GM20000 (cell line): ENCODE measurements around the gene MAP1S.

Experiments used
- DNase-seq: peaks from one replicate; pipeline ENCODE4 v3.0.0; 2012; ENCODE audit warnings: low spot score
- TF ChIP-seq, protein P1 (sequence below): IDR thresholded peaks from 2 replicates; pipeline ENCODE4 v1.5.1; 2012; ENCODE audit warnings: mild to moderate bottlenecking, control low read depth; ENCODE audit errors: extremely low read depth, missing control alignments

MAP1S gene

DNA sequence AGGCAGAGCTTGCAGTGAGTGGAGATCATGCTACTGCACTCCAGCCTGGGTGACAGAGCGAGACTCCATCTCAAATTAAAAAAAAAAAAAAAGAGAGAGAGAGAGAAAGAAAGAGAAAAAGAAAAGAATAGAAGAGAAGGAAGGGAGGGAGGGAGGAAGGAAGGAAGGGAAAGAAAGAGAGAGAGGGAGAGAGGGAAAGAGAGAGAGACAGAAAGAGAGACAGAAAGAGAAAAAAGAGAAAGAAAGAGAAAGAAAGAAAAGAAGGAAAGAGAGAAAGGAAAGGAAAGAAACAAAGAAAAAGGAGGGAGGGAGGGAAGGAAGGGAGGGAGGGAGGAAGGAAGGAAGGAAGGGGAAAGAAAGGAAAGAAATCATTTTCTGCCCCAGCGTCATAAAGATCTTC is 24.1 kb upstream of the MAP1S start:
- no peak for DNase-seq
- TF ChIP-seq, protein P1, sequence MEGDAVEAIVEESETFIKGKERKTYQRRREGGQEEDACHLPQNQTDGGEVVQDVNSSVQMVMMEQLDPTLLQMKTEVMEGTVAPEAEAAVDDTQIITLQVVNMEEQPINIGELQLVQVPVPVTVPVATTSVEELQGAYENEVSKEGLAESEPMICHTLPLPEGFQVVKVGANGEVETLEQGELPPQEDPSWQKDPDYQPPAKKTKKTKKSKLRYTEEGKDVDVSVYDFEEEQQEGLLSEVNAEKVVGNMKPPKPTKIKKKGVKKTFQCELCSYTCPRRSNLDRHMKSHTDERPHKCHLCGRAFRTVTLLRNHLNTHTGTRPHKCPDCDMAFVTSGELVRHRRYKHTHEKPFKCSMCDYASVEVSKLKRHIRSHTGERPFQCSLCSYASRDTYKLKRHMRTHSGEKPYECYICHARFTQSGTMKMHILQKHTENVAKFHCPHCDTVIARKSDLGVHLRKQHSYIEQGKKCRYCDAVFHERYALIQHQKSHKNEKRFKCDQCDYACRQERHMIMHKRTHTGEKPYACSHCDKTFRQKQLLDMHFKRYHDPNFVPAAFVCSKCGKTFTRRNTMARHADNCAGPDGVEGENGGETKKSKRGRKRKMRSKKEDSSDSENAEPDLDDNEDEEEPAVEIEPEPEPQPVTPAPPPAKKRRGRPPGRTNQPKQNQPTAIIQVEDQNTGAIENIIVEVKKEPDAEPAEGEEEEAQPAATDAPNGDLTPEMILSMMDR: no peak

DNA sequence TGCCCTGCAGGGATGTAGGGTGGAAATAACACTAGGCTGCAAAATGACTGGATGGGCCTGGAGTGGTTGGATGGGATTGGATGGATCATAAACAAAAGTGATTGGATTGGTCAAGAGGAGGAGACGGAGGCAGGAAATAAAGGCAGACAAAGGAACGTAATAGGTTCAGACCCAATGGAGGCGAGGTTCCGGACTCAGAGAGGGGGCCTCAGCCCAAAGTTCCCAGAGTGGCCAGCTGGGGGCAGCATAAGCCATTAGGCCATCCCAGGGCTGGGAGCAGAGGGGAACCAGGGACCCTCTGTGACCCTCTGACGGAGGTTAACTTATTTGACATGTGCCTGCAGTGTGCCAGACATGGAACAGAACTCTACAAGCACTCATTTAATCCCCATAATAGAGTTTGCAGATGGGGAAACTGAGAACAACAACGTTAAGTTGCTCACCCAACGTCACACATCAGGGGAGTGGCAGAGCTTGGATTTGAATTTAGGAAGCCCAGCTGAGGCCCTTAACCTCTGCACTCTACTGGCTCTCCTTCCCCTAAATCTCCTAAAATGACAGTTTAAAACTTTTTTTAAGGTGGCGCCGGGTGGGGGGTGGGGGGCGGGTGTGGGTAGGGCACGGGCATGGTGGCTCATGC is 15.3 kb upstream of the MAP1S start:
- TF ChIP-seq, protein P1: peak; percentile 76
- peak; percentile 79 for DNase-seq

DNA sequence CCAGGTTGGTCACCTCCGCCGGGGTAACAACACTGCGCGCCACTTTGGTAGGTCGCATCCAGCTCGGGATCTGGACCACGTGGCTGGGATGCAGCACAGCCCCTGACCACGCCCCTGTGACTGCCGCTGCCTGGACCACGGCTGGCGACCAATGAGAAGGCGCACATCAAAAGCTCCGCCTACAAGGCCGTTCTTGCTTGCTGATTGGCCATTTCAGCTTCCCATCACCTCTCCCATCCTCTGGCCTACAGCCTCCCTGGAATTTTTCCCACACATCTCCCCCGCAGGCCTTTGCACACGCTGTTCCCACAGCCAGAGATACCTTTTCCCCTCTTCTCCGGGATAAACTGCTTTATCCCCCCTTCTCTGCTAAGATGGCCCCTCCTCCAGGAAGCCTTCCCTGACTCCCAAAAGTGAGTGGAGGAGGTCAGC is 12.5 kb upstream of the MAP1S start:
- TF ChIP-seq, protein P1: no peak
- no peak for DNase-seq

DNA sequence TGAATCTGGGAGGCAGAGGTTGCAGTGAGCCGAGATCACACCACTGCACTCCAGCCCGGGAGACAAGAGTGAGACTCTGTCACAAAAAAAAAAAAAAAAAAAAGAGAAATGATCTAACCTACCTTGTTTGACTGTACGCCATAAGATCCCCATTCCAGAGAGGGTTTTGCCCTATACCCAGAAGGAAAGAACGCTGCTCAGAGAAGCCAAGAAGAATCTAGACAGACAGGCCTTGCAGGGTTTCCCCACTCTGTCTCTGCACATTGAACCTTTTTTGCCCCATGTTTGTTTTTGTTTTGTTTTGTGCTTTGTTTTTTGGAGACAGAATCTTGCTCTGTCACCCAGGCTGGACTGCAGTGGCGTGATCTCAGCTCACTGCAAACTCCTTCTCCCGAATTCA is 7.4 kb upstream of the MAP1S start:
- no peak for DNase-seq
- TF ChIP-seq, protein P1: no peak

DNA sequence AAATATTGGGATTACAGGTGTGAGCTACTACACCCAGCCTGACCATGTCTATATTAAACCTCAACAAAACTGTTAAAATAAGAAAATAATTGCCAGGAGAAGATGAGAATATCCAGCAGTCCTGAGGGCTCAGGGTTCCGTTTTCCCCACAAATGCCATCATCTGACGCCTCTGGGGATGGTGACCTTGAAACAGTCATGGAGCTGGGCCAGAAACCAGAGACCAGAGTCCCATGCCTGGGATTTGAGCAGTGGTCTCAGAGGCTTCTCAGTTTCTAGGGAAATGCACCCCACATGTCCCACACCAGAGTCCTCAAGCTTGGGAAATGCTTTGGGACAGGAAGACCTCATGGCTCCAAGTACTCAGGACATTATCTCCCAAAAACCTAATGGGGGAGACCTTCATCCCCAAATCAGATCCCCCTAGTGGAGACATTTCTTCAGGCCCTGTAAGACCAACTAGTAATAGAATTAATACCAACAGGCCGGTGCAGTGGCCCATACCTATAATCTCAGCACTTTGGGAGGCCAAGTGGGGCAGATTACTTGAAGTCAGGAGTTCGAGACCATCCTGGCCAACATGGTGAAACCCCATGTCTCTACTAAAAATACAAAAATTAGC is 2.9 kb upstream of the MAP1S start:
- TF ChIP-seq, protein P1: no peak
- no peak for DNase-seq

DNA sequence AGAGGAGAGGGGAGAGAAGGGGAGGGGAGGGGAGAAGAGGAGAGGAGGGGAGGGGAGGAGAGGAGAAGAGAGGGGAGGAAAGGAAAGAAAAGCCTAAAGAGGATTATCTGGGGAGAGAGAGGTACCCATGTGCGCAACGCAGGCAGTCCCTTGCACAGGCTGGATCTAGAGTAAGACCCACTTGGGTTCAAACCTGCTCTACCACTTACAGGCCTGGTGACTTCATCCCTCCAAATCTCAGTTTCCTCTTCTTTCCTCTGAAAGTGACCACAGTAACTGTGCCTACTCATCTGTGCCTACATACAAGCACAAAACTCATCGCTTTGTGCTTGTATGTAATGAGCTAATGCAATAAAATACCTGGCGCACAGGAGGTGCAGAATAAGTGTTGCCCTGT is 732 bp upstream of the MAP1S start:
- TF ChIP-seq, protein P1: no peak
- no peak for DNase-seq

DNA sequence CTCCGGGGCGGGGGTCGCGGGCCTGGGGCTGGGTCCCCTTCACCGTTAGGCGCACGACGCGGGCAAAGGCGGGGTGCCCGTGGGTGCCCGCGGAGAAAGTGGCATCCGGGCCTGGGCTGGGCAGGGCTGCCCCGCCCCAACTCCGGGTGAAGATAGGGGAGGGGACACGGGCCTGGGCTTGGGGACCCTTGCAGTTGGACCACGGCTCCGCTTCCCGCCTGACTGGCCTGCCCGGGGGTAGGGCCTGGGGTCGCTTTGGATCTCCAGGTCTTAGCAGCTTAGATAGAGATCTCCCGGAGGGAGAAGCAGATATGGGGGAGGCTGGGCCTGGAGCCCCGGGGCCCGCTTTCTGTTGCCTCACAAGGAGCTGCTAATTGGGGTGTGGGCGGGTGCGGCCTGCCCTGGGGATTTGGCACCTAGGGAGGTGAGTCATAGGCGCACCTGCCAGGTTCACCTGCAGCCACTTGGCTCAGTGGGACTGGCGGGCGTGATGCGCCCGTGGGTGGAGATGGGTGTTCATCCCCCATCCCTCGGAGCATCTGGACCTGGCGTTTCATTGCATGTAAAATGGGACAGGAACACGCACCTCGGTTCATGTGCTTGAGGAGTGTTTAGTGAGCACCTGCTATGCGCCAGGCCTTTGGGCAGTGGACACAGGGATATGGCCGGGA is 585 bp downstream of the MAP1S start:
- TF ChIP-seq, protein P1: no peak
- no peak for DNase-seq
